Natural killer cell treated with Interleukin-12 subunit alpha and Interleukin-12 subunit beta and Interleukin-15 and Interleukin-18, amount 100 ng/mL, for 72 hours (primary cell): ENCODE data around the gene WNK1. TPM values are rescaled to one million over a fixed set of nuclear protein-coding genes. Genes with fewer than 3 reads are reported as not detected.
"Not testable (repeated sequence)": the region's sequence is repeated elsewhere in the genome, so short reads cannot be mapped to it uniquely, and the experiment has no call there.

Experiments
- ATAC-seq, 2 donors: fragments of 150-1000 bp; cut with Tn5 transposase in 1 of 2; sonication (Bioruptor Pico), chemical (Tn5 transposase) in 1 of 2; 2 replicates each; pipeline ENCODE4 v1.10.0; 2021
- DNase-seq: peaks from one replicate; pipeline ENCODE4 v3.0.0; 2022; ENCODE audit warnings: low spot score
- H3K27ac Mint-ChIP-seq, 2 donors: 1 replicate in 1 of 2; 2 replicates in 1 of 2; pipeline ENCODE4 v1.8.0; 2022; ENCODE audit warnings: mixed read lengths in 2 of 2, mild to moderate bottlenecking in 1 of 2, moderate library complexity in 1 of 2
- H3K27me3 Mint-ChIP-seq, 2 donors: 1 replicate in 1 of 2; 2 replicates in 1 of 2; pipeline ENCODE4 v1.8.0; 2022; ENCODE audit warnings: mixed read lengths in 2 of 2
- H3K36me3 Mint-ChIP-seq: one replicate; pipeline ENCODE4 v1.8.0; 2022; ENCODE audit warnings: mixed read lengths
- H3K4me1 Mint-ChIP-seq, 2 donors: 1 replicate in 1 of 2; 2 replicates in 1 of 2; pipeline ENCODE4 v1.8.0; 2022; ENCODE audit warnings: low read depth in 2 of 2, mixed read lengths in 2 of 2, mild to moderate bottlenecking in 1 of 2
- H3K4me3 Mint-ChIP-seq: one replicate; pipeline ENCODE4 v1.8.0; 2022; ENCODE audit warnings: mixed read lengths
- H3K9me3 Mint-ChIP-seq: 2 replicates; pipeline ENCODE4 v1.8.0; 2022; ENCODE audit warnings: mixed read lengths
- total RNA-seq, 2 donors: library from RNA; stranded (reverse); gene quantifications; one replicate each; pipeline ENCODE4 v1.2.3, GENCODE V29; 2022

Gene WNK1
- total RNA-seq = 100 to 1,000 TPM; 152 to 269 TPM

- peak; percentile 85 to 90 for ATAC-seq
- Mint-ChIP-seq H3K27me3 (no peaks in the 10 kb centered on the region), H3K27ac (peak within 1 kb of the TSS; percentile 72 to 85), H3K4me3 (peak within 1 kb of the TSS; percentile 99), H3K9me3 (no peaks in the 10 kb centered on the region), H3K4me1 (peaks cover 27 to 34% of the 10 kb centered on the region in 2 donors), H3K36me3 (peaks cover 12% of the 10 kb centered on the region)
- DNase-seq = peak; percentile 96
These were observed at the start of gene WNK1 for GRCh38 chr12:751999-752694. TSS of gene WNK1 (plus strand) at chr12:752579. CDS start at chr12:753566, 987 bp downstream.

DNA sequence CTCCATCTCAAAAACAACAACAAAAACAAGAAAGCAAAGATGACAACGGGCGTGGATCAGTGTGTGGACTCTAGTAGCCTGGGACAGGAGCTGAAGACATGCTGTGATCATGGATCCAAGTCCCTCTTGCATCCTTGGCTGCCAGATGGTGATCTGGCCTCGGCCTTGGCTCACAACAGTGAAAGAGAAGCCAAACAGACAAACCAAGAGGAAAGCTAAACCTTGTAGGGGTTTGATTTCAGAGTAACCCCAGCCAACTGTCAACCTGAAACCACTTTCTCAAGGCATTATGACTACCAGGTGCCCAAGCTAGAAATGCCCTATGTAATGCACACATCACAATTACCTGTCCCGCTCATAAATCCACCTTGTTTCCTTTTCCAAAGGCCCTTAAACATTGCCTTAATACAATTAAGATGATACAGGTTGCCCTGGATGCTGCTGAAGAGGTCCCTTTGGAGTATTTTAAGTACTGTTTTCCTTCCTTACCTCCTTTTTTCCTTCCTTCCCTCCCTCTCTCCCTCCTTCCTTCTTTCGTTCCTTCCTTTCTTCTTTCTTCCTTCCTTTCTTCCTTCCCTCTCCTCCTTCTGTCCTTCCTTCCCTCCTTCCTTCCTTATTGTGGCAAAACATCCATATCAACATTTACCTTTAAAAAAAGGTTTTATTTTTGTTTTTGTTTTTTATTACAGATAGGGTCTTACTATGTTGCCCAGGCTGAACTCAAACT lies 47.7 kb upstream of the WNK1 start:
- Mint-ChIP-seq H3K4me1 (peaks cover 0 to 4% of the 10 kb centered on the region in 2 donors), H3K4me3 (no peak overlapping the region), H3K36me3 (no peaks in the 10 kb centered on the region), H3K9me3 (no peaks in the 10 kb centered on the region), H3K27me3 (no peaks in the 10 kb centered on the region), H3K27ac (peak overlapping the region in 1 of 2 donors; percentile 73)
- ATAC-seq = no peak
- no peak for DNase-seq

DNA sequence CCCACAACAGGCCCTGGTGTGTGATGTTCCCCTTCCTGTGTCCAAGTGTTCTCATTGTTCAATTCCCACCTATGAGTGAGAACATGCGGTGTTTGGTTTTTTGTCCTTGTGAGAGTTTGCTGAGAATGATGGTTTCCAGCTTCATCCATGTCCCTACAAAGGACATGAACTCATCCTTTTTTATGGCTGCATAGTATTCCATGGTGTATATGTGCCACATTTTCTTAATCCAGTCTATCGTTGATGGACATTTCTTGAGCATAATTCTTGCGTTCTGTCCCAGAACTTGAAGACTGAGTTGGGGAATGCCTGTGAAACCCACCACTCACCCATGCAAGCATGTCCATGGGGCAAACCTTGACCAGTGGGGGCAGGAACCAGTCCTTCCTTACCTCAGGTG lies 44.3 kb upstream of the WNK1 start:
- not testable (repeated sequence) for ATAC-seq, H3K36me3 Mint-ChIP-seq, DNase-seq, H3K4me1 Mint-ChIP-seq, H3K27ac Mint-ChIP-seq, H3K4me3 Mint-ChIP-seq, H3K9me3 Mint-ChIP-seq, H3K27me3 Mint-ChIP-seq

DNA sequence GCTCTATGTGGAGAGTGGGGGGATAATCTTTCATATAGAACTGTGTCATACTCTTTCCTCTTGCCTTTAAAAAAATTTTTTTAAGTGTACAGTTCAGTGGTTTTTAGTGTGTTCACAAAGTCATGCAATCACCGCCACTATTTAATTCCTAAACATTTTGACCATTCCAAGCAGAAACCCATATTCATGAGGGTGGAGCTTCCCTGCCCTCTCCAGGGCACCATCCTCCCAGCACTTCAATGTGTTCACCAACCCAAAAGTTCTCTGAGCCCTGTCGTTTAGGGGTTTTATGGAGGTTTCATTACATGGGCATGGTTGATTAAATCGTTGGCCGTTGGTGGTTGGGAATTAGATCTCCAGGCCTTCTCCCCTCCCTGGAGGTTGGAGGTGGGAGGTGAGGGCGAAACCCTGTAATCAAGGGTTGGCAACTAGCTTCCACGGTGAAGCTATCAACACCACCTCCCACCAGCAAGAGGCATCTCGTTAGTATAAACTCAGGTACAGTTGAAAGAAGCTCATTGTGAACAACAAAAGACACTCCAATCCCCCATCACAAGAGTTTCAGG lies 42.8 kb upstream of the WNK1 start:
- no peak overlapping the region for H3K4me3 Mint-ChIP-seq
- ATAC-seq (no peak), DNase-seq (no peak)
- H3K27ac Mint-ChIP-seq = no peak overlapping the region
- no peaks in the 10 kb centered on the region for H3K9me3 Mint-ChIP-seq
- peaks cover 0 to 5% of the 10 kb centered on the region in 2 donors for H3K27me3 Mint-ChIP-seq
- H3K4me1 Mint-ChIP-seq = peaks cover 4 to 5% of the 10 kb centered on the region in 2 donors
- no peaks in the 10 kb centered on the region for H3K36me3 Mint-ChIP-seq

GRCh38 chr12:712172-712863 lies 40.1 kb upstream of the WNK1 start:
- H3K4me3 Mint-ChIP-seq = no peak overlapping the region
- no peak for ATAC-seq
- no peak for DNase-seq
- peaks cover 4 to 5% of the 10 kb centered on the region in 2 donors for H3K4me1 Mint-ChIP-seq
- H3K36me3 Mint-ChIP-seq = no peaks in the 10 kb centered on the region
- H3K27ac Mint-ChIP-seq = peak overlapping the region in 1 of 2 donors; percentile 47
- H3K9me3 Mint-ChIP-seq = no peaks in the 10 kb centered on the region
- peaks cover 5 to 10% of the 10 kb centered on the region in 2 donors for H3K27me3 Mint-ChIP-seq

GRCh38 chr12:713281-713875 lies 39.0 kb upstream of the WNK1 start:
- Mint-ChIP-seq H3K27ac (no peak overlapping the region), H3K4me1 (peaks cover 4 to 5% of the 10 kb centered on the region in 2 donors), H3K27me3 (peaks cover 5 to 10% of the 10 kb centered on the region in 2 donors), H3K9me3 (no peaks in the 10 kb centered on the region), H3K36me3 (no peaks in the 10 kb centered on the region), H3K4me3 (no peak overlapping the region)
- no peak for DNase-seq
- ATAC-seq = no peak

DNA sequence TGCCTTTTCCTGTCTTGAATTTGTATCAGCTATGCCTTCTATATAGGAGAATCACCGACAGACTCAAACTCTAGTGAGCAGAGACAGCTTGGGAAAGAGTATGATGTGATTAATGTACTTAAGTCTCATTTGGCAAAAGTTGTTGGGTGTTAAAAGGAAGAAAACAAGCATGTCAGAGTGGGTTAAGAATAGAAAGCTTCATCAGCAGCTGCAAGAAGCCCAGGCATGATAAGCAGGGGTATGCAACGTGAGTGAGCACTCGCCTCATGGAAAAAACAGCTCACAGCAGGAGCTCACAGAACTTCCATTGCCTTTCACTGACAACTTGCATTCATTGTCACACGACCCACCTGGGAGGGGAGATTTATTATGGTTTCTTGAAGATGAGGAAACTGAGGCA lies 35.9 kb upstream of the WNK1 start:
- Mint-ChIP-seq H3K4me3 (no peak overlapping the region), H3K27me3 (peaks cover 5 to 18% of the 10 kb centered on the region in 2 donors), H3K9me3 (no peaks in the 10 kb centered on the region), H3K27ac (no peak overlapping the region), H3K36me3 (no peaks in the 10 kb centered on the region), H3K4me1 (peaks cover 8 to 13% of the 10 kb centered on the region in 2 donors)
- ATAC-seq (no peak), DNase-seq (no peak)

GRCh38 chr12:718756-719102 lies 33.6 kb upstream of the WNK1 start:
- H3K36me3 Mint-ChIP-seq = no peaks in the 10 kb centered on the region
- no peaks in the 10 kb centered on the region for H3K9me3 Mint-ChIP-seq
- no peak overlapping the region for H3K4me3 Mint-ChIP-seq
- H3K27me3 Mint-ChIP-seq = peaks cover 5 to 14% of the 10 kb centered on the region in 2 donors
- ATAC-seq = no peak
- H3K27ac Mint-ChIP-seq = no peak overlapping the region
- peaks cover 12% of the 10 kb centered on the region in 2 donors for H3K4me1 Mint-ChIP-seq
- DNase-seq = no peak

- no peaks in the 10 kb centered on the region for H3K9me3 Mint-ChIP-seq
- ATAC-seq (no peak), DNase-seq (no peak)
- H3K4me1 Mint-ChIP-seq = peaks cover 18 to 21% of the 10 kb centered on the region in 2 donors
- H3K27ac Mint-ChIP-seq = no peak overlapping the region
- no peak overlapping the region for H3K4me3 Mint-ChIP-seq
- H3K27me3 Mint-ChIP-seq = peaks cover 5 to 13% of the 10 kb centered on the region in 2 donors
- no peaks in the 10 kb centered on the region for H3K36me3 Mint-ChIP-seq
These were observed 32.0 kb upstream of the WNK1 start for GRCh38 chr12:720231-720941.

DNA sequence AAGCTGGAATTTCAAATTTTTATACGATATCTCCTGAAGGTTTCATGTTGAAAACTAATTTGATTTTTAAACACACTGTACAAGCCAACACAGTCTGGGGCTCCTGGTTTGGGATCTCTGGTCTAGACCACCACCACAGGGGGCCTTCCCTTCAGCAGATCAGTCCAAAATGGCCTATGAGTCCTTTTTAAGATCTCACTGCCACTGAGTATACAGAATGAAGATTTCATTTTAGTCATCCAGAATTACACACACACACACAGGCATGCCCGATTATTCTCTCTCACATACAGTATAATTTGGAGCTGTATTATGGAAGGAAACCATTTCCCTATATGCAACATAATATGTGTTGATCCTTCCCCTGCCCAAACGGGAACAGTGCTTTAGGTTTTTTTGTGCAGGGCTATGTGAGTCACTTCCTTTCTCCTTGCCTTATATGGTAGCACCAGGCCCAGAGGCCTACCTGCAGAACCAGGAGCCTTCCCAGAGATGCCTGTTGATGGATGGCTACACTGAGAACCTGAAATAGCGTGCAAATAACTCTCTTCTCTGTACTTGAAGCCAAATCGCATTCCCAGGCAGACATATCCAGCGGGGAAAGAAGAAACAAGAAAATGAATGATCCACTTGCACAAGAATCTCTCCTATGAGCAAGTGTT lies 28.1 kb upstream of the WNK1 start:
- ATAC-seq (peak in 1 of 2 donors; percentile 72), DNase-seq (no peak)
- Mint-ChIP-seq H3K27ac (peak overlapping the region; percentile 53 to 74), H3K27me3 (peaks cover 0 to 4% of the 10 kb centered on the region in 2 donors), H3K9me3 (no peaks in the 10 kb centered on the region), H3K36me3 (no peaks in the 10 kb centered on the region), H3K4me1 (peaks cover 23 to 29% of the 10 kb centered on the region in 2 donors), H3K4me3 (no peak overlapping the region)

- H3K4me3 Mint-ChIP-seq = no peak overlapping the region
- no peak overlapping the region for H3K27ac Mint-ChIP-seq
- H3K27me3 Mint-ChIP-seq = peaks cover 0 to 4% of the 10 kb centered on the region in 2 donors
- DNase-seq (no peak), ATAC-seq (no peak)
- no peaks in the 10 kb centered on the region for H3K9me3 Mint-ChIP-seq
- peaks cover 25 to 32% of the 10 kb centered on the region in 2 donors for H3K4me1 Mint-ChIP-seq
- H3K36me3 Mint-ChIP-seq = no peaks in the 10 kb centered on the region
These were observed 27.3 kb upstream of the WNK1 start for GRCh38 chr12:725076-725475.

DNA sequence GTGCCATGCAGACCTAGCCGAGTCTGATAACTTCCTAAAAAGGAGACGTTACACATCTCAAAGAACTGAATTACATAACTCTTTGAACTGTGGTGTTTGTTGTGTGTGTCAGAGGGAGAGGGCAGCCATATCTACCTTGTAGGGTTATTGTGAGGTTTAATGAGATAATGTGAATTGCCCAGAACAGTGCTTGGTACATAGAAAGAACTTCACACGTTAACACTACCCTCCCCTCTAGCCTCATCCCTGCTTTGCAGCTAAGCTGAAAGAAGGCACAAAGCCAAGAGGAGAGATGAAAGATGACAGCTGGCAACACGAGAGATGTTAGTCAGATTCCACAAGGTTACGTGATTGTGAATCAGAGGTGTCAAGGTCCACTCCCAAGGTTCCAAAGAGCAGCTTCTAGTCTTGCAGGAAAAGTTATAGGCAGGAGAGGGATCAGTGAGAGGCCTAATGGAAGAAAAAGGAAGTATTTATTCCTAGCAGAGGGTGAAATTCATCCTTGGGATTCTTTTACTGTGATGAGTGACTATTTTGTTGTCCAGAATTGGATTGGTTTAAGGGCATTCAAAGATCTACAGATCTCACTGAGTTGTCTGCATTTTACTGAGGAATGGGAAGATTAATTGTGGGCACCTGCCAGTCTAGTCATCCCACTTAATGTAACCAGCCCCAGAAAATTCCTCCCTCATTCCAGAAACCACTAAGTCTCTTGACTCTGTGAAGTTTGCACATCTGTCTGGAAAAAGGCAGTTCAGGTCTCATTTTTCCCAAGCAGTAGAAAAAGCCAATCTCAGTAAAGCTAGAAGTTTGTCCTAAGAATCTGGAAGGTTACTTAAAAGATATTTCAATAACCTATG lies 25.9 kb upstream of the WNK1 start:
- H3K36me3 Mint-ChIP-seq = no peaks in the 10 kb centered on the region
- ATAC-seq (no peak), DNase-seq (no peak)
- H3K4me3 Mint-ChIP-seq = no peak overlapping the region
- no peaks in the 10 kb centered on the region for H3K27me3 Mint-ChIP-seq
- no peaks in the 10 kb centered on the region for H3K9me3 Mint-ChIP-seq
- H3K27ac Mint-ChIP-seq = no peak overlapping the region
- peaks cover 20 to 32% of the 10 kb centered on the region in 2 donors for H3K4me1 Mint-ChIP-seq
